Breast epithelium (tissue), 4 donors: ENCODE measurements around the gene GNAI1. TPM values are rescaled to one million over a fixed set of nuclear protein-coding genes. Genes with fewer than 3 reads are reported as not detected.

Source experiments
- DNase-seq, 2 donors: peaks; one replicate each; pipeline ENCODE4 v3.0.0-alpha.2; 2019; ENCODE audit warnings: low spot score in 2 of 2
- H3K27ac ChIP-seq, 2 donors: fragments of 200-600 bp; sonication (generic) in 1 of 2; one replicate each; pipeline ENCODE4 v1.5.1; 2016 to 2019; ENCODE audit warnings: mild to moderate bottlenecking in 1 of 2
- H3K27me3 ChIP-seq, 2 donors: fragments of 200-600 bp; sonication (generic) in 1 of 2; one replicate each; pipeline versions ENCODE4 v1.5.1 to v1.6.0; 2017 to 2019; ENCODE audit warnings: control low read depth in 1 of 2, mild to moderate bottlenecking in 1 of 2
- H3K36me3 ChIP-seq: fragments of 200-600 bp; one replicate; pipeline ENCODE4 v1.5.1; 2019
- H3K4me1 ChIP-seq, 2 donors: fragments of 200-600 bp; sonication (generic); one replicate each; pipeline ENCODE4 v1.5.1; 2016 to 2019; ENCODE audit warnings: control low read depth in 1 of 2
- H3K4me3 ChIP-seq, 3 donors: fragments of 200-600 bp; sonication (generic); 1 replicate in 2 of 3; 2 replicates in 1 of 3; pipeline ENCODE4 v1.5.1; 2016 to 2019; ENCODE audit warnings: mild to moderate bottlenecking in 3 of 3, moderate library complexity in 2 of 3
- H3K9me3 ChIP-seq, 2 donors: fragments of 200-600 bp; sonication (generic) in 1 of 2; one replicate each; pipeline ENCODE4 v1.5.1; 2016 to 2019; ENCODE audit warnings: control low read depth in 1 of 2
- POLR2A ChIP-seq: fragments of 450-650 bp; IDR thresholded peaks from one replicate; pipeline ENCODE4 v1.6.1; 2016; ENCODE audit warnings: antibody characterized with exemption, mild to moderate bottlenecking, moderate library complexity
- POLR2AphosphoS5 ChIP-seq, 3 donors: sonication (generic); formaldehyde crosslinking; IDR thresholded peaks; one replicate each; pipeline ENCODE4 v1.6.1; 2017; ENCODE audit warnings: antibody characterized with exemption in 3 of 3
- intact Hi-C: fragments of 100-400 bp; cut with DNase I; formaldehyde crosslinking; loops from one replicate; pipeline ENCODE4 v1.15.1; 2023; ENCODE audit warnings: low total_unique reads
- total RNA-seq, 3 donors: library from RNA; depleted of rRNA; stranded (reverse); fragments of >200 nt; gene quantifications; one replicate each; pipeline ENCODE4 v1.1.0, GENCODE V29; 2016
- TF ChIP-seq, protein P1 (sequence below), 3 donors: fragments of 450-650 bp; IDR thresholded peaks; one replicate each; pipeline ENCODE4 v1.5.1; 2016 to 2017; ENCODE audit warnings: antibody characterized with exemption in 3 of 3, mild to moderate bottlenecking in 3 of 3, moderate library complexity in 3 of 3

The GNAI1 gene
- total RNA-seq, 3 donors from 2014 or later, result 25.6 to 75.2 (median 27.5) TPM

GRCh38 chr7:80136261-80137055 is 1.8 kb downstream of the GNAI1 start:
- intact Hi-C loops, result no loop called here
- peak overlapping the region; percentile 82 to 92 (median 86) for H3K4me3 ChIP-seq
- TF ChIP-seq, protein P1, sequence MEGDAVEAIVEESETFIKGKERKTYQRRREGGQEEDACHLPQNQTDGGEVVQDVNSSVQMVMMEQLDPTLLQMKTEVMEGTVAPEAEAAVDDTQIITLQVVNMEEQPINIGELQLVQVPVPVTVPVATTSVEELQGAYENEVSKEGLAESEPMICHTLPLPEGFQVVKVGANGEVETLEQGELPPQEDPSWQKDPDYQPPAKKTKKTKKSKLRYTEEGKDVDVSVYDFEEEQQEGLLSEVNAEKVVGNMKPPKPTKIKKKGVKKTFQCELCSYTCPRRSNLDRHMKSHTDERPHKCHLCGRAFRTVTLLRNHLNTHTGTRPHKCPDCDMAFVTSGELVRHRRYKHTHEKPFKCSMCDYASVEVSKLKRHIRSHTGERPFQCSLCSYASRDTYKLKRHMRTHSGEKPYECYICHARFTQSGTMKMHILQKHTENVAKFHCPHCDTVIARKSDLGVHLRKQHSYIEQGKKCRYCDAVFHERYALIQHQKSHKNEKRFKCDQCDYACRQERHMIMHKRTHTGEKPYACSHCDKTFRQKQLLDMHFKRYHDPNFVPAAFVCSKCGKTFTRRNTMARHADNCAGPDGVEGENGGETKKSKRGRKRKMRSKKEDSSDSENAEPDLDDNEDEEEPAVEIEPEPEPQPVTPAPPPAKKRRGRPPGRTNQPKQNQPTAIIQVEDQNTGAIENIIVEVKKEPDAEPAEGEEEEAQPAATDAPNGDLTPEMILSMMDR (IDR thresholded peaks at IDR 0.05), result no peak
- TF ChIP-seq POLR2A, result no peak
- TF ChIP-seq POLR2AphosphoS5 (IDR thresholded peaks at IDR 0.05), result no peak
- no peaks in the 10 kb centered on the region for H3K9me3 ChIP-seq
- H3K36me3 ChIP-seq, result no peaks in the 10 kb centered on the region
- DNase-seq, result no peak
- no peak overlapping the region for H3K27ac ChIP-seq
- no peaks in the 10 kb centered on the region for H3K27me3 ChIP-seq
- H3K4me1 ChIP-seq, result no peaks in the 10 kb centered on the region

- Histone ChIP-seq H3K27ac (no peak overlapping the region), H3K36me3 (no peaks in the 10 kb centered on the region), H3K4me3 (no peak overlapping the region), H3K4me1 (no peaks in the 10 kb centered on the region), H3K27me3 (no peaks in the 10 kb centered on the region), H3K9me3 (no peaks in the 10 kb centered on the region)
- no peak for DNase-seq
- intact Hi-C loops, result no loop called here
- TF ChIP-seq, protein P1 (IDR thresholded peaks at IDR 0.05), result no peak
- TF ChIP-seq POLR2AphosphoS5 (IDR thresholded peaks at IDR 0.05) (no peak), POLR2A (no peak)
Observed at GRCh38 chr7:80137410-80137809, 2.8 kb downstream of the GNAI1 start.

DNA sequence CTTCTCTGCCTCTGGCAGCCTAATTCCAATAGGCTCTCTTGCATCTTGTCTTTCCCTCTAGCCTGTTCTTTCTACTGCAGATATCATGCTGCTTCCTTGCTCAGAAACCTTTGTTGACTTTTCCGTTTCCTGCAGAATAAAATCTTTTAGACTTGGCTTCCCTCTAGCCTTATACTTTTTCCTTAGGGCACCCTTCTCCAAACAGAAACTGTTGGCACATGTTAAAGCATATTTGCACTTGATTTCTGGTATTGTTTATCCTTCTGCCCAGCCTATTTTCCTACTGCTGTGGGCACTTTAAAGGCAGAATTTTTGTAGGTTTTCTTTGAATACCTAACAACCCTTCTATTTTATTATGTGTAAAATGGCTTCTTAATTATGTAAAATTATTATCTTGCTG is 4.6 kb downstream of the GNAI1 start:
- TF ChIP-seq, protein P1 (IDR thresholded peaks at IDR 0.05), result no peak
- TF ChIP-seq POLR2AphosphoS5 (IDR thresholded peaks at IDR 0.05), result no peak
- no peak for TF ChIP-seq POLR2A
- H3K27ac ChIP-seq, result no peak overlapping the region
- intact Hi-C loops, result no loop called here
- H3K4me1 ChIP-seq, result no peaks in the 10 kb centered on the region
- no peak overlapping the region for H3K4me3 ChIP-seq
- no peaks in the 10 kb centered on the region for H3K36me3 ChIP-seq
- no peaks in the 10 kb centered on the region for H3K9me3 ChIP-seq
- H3K27me3 ChIP-seq, result no peaks in the 10 kb centered on the region
- no peak for DNase-seq

DNA sequence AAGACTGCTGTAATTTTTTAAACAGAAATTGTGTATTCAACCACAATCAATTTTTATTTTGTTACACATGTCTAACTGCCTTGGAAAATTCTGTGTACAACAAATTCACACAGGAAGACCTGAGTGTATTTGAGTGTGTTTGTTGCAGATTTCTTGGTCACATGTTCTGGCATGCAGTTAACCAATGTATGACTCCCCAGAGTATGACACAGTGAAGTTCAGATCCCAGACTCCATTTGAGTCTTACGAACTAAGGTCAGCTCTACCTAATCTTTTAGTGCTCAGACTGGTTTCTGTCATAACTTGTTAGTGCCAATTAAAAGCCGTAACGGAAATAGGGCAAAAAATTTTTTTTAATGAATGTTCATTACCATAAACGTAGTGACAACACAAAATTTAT is 5.8 kb downstream of the GNAI1 start:
- H3K36me3 ChIP-seq, result no peaks in the 10 kb centered on the region
- intact Hi-C loops, result no loop called here
- no peak overlapping the region for H3K27ac ChIP-seq
- H3K4me1 ChIP-seq, result no peaks in the 10 kb centered on the region
- H3K4me3 ChIP-seq, result no peak overlapping the region
- no peaks in the 10 kb centered on the region for H3K9me3 ChIP-seq
- no peaks in the 10 kb centered on the region for H3K27me3 ChIP-seq
- TF ChIP-seq, protein P1 (IDR thresholded peaks at IDR 0.05), result no peak
- TF ChIP-seq POLR2A (no peak), POLR2AphosphoS5 (IDR thresholded peaks at IDR 0.05) (no peak)
- DNase-seq, result no peak

DNA sequence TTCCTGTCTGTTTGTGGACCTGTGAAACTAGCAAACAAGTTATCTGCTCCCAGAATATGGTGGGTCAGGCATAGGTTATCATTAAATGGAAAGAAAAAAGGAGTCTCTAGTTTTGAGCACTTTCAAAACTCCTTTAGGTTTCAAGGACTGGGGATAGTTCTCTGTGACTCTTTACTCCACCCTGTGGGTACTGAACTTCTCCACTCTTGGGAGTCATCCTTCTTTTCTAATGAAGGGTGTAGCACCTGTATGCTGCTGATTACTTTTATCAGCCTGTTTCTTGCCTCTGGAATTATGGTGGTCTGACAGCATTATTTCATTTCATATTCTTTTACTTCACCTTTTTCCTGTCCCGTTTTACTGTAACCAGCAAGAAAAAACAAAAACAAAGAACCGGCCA is 6.7 kb downstream of the GNAI1 start:
- intact Hi-C loops, result no loop called here
- Histone ChIP-seq H3K27ac (no peak overlapping the region), H3K36me3 (no peaks in the 10 kb centered on the region), H3K4me1 (no peaks in the 10 kb centered on the region), H3K9me3 (no peaks in the 10 kb centered on the region), H3K4me3 (no peak overlapping the region), H3K27me3 (no peaks in the 10 kb centered on the region)
- no peak for DNase-seq
- TF ChIP-seq POLR2AphosphoS5 (IDR thresholded peaks at IDR 0.05) (no peak), POLR2A (no peak)
